ENCODE results near the gene RHOBTB3.

Gene RHOBTB3

GRCh38 chr5:95721582-95722295, 9.4 kb upstream of the RHOBTB3 start:
- DNase-seq (ENCODE audit: low spot score in 2 of 2) = no peak
- no peaks in the 10 kb centered on the region for H3K36me3 ChIP-seq (replicated peaks)
- peaks cover 9% of the 10 kb centered on the region for H3K4me1 ChIP-seq
- no peak overlapping the region for H3K4me3 ChIP-seq
- no peaks in the 10 kb centered on the region for H3K27me3 ChIP-seq (ENCODE audit: low read depth)
- in situ Hi-C loops (cut with MboI; ENCODE audit: low sequenced_read_pairs) = no loop called here
- no peaks in the 10 kb centered on the region for H3K9me3 ChIP-seq

DNA sequence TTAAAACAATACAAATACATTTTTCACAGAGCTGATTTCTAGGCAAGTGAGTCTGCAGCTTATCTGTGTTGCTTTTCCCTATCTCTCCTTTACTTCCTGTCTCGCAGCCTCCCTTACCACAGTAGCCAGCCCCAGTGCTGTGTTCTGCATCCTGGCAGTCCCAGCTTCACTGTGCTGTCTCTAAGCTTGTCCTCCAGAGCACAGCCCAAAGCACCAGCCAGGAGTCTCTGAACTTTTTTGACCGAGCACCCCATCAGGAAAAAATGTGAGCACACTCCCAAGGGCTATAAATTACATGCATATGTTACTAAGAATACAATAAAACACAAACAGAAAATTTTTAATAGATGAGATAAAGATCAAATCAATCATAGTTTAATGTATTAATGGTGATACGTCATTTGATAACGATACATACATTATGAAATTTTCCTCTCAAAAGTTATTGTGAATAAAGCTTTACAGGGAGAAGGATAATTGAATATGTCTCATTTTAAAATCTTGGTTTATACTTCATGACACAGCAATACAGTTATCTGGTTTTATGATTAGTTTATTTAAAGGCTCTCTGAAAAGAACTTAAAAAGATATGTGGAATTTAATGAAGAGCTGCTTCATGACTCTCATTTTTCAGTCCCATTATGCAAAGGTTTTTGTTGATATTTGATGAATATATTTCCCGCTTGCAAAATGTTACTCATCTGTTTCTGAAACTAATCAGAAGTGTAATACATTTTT, 7.3 kb upstream of the RHOBTB3 start:
- Histone ChIP-seq H3K4me1 (peaks cover 9% of the 10 kb centered on the region), H3K9me3 (no peaks in the 10 kb centered on the region), H3K27me3 (ENCODE audit: low read depth) (no peaks in the 10 kb centered on the region), H3K4me3 (no peak overlapping the region), H3K36me3 (replicated peaks) (no peaks in the 10 kb centered on the region)
- no peak for DNase-seq (ENCODE audit: low spot score in 2 of 2)
- in situ Hi-C loops (cut with MboI; ENCODE audit: low sequenced_read_pairs) = no loop called here

GRCh38 chr5:95725071-95725820, 5.9 kb upstream of the RHOBTB3 start:
- DNase-seq (ENCODE audit: low spot score in 2 of 2) = peak in 1 of 2 experiments; percentile 43
- in situ Hi-C loops (cut with MboI; ENCODE audit: low sequenced_read_pairs) = no loop called here
- Histone ChIP-seq H3K4me3 (no peak overlapping the region), H3K4me1 (peaks cover 12% of the 10 kb centered on the region), H3K27me3 (ENCODE audit: low read depth) (no peaks in the 10 kb centered on the region), H3K9me3 (no peaks in the 10 kb centered on the region), H3K36me3 (replicated peaks) (no peaks in the 10 kb centered on the region)

DNA sequence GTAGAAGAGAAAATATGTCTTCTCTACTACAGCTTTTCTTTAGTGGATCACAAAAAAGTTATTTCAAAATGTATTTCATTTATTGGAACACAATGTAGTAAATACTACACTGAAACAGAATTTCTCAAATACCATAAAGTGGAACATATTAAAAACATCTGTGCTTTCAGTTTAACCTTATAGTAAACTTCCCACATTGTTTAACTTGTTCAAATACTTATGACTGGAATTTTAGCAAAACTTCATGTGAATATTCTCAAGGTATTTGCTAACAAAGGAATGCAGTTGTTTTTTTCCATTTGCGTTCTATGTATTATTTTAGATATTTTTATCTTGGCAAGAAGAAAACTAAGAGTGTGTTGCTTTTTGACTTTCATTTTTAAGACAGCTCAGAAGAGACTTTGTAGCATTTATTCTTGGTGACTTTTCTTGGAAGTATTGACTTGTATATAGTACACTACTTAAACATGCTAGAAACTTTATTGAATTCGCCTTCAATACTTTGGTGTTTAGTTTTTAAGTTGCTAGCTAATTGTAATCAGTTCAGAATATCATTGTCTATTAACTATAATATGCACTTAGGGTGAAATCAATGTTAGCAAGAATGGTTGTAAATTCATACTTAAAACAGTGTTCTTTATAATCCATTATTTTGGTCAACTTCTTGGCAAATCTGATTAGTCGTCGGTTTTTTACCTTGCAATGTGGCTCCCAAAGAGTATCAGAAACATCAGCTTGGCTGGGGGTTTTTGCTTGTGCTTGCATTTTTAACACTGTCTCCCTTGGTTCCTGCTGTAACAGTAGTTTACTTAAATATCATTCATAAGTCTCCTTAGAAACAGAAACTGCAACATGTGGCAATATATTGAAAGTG, 5.0 kb upstream of the RHOBTB3 start:
- H3K4me3 ChIP-seq = no peak overlapping the region
- in situ Hi-C loops (cut with MboI; ENCODE audit: low sequenced_read_pairs) = no loop called here
- H3K9me3 ChIP-seq = no peaks in the 10 kb centered on the region
- no peaks in the 10 kb centered on the region for H3K36me3 ChIP-seq (replicated peaks)
- H3K27me3 ChIP-seq (ENCODE audit: low read depth) = no peaks in the 10 kb centered on the region
- H3K4me1 ChIP-seq = peaks cover 17% of the 10 kb centered on the region
- no peak for DNase-seq (ENCODE audit: low spot score in 2 of 2)

DNA sequence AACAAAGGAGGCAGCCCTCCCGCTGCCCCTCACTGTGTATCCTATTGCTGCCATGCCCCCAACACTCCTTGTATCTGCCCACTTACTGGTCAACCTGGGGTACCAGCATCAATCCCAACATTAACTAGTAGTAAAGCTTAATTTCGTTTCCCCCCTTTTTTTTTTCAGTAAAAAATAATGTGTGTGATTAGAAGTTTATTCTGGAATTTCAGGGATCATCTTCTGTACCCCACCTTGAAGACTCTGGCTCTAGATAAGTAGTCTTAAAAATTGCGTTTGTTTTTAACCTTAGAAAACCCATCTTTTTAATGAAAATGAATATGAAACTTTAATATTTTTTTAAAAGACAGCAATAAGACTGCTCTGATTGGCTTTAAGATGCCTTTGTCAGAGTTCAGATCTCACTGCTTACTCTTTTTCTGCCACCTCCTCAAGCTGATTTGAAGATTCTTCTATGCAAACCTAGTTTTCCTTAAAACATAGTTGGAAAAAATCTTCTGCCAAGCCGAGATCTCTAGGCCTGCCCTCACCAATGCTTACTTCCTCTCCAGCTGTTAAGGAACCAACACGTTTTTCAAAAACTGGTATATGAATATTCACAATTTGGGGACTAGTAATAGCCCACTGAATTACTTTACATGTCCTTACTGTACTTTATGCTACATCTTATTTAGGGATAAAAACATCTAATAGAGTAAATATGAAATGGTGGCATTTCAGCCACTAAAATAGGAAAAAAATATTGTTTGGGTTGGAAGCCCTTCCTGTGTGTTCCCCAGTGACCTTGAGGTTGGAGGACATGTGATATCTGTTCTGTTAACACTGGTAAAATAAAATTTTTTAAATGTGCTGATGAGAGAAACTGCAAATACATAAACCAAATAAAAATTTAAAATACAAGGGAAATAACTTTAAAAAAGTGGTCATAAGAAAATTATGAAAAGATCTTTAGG, 4.0 kb upstream of the RHOBTB3 start:
- H3K4me1 ChIP-seq = peaks cover 17% of the 10 kb centered on the region
- no peaks in the 10 kb centered on the region for H3K9me3 ChIP-seq
- in situ Hi-C loops (cut with MboI; ENCODE audit: low sequenced_read_pairs) = no loop called here
- no peak overlapping the region for H3K4me3 ChIP-seq
- DNase-seq (ENCODE audit: low spot score in 2 of 2) = no peak
- H3K36me3 ChIP-seq (replicated peaks) = no peaks in the 10 kb centered on the region
- H3K27me3 ChIP-seq (ENCODE audit: low read depth) = no peaks in the 10 kb centered on the region

DNA sequence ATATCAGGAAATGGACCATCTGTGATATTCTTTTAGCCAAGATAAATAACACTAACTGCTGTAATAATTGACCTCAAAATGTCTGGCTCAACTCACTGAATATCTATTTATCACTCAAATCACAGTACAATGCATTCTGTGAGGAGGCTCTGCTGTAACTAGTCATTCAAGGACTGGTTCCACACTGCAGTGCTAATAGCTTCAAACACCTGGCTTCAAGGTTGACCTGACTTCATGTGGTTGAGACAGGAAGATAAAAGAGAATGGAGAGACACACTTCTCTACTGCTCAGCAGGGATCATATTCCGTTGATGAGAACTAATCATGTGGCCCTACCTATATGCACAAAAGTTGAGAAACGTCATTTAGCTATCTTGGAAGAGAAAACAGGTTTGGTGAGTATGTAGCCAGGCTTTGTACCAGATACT, 3.4 kb upstream of the RHOBTB3 start:
- H3K9me3 ChIP-seq = no peaks in the 10 kb centered on the region
- peaks cover 20% of the 10 kb centered on the region for H3K4me1 ChIP-seq
- no peak for DNase-seq (ENCODE audit: low spot score in 2 of 2)
- no peaks in the 10 kb centered on the region for H3K36me3 ChIP-seq (replicated peaks)
- H3K27me3 ChIP-seq (ENCODE audit: low read depth) = no peaks in the 10 kb centered on the region
- H3K4me3 ChIP-seq = no peak overlapping the region
- in situ Hi-C loops (cut with MboI; ENCODE audit: low sequenced_read_pairs) = no loop called here

- Histone ChIP-seq H3K4me3 (no peak overlapping the region), H3K4me1 (peaks cover 28% of the 10 kb centered on the region), H3K36me3 (replicated peaks) (peaks cover under 1% of the 10 kb centered on the region; the same call in 1 of the 2 replicates), H3K9me3 (no peaks in the 10 kb centered on the region), H3K27me3 (ENCODE audit: low read depth) (no peaks in the 10 kb centered on the region)
- no peak for DNase-seq (ENCODE audit: low spot score in 2 of 2)
- in situ Hi-C loops (cut with MboI; ENCODE audit: low sequenced_read_pairs) = no loop called here
These were observed 2.5 kb upstream of the RHOBTB3 start for GRCh38 chr5:95728494-95729114.

- Histone ChIP-seq H3K27me3 (ENCODE audit: low read depth) (no peaks in the 10 kb centered on the region), H3K4me1 (peaks cover 28% of the 10 kb centered on the region), H3K36me3 (replicated peaks) (peaks cover 6% of the 10 kb centered on the region; the same call in 1 of the 2 replicates), H3K4me3 (no peak overlapping the region), H3K9me3 (no peaks in the 10 kb centered on the region)
- DNase-seq (ENCODE audit: low spot score in 2 of 2) = no peak
- in situ Hi-C loops (cut with MboI; ENCODE audit: low sequenced_read_pairs) = no loop called here
These were observed 1.8 kb upstream of the RHOBTB3 start for GRCh38 chr5:95729115-95730010.

DNA sequence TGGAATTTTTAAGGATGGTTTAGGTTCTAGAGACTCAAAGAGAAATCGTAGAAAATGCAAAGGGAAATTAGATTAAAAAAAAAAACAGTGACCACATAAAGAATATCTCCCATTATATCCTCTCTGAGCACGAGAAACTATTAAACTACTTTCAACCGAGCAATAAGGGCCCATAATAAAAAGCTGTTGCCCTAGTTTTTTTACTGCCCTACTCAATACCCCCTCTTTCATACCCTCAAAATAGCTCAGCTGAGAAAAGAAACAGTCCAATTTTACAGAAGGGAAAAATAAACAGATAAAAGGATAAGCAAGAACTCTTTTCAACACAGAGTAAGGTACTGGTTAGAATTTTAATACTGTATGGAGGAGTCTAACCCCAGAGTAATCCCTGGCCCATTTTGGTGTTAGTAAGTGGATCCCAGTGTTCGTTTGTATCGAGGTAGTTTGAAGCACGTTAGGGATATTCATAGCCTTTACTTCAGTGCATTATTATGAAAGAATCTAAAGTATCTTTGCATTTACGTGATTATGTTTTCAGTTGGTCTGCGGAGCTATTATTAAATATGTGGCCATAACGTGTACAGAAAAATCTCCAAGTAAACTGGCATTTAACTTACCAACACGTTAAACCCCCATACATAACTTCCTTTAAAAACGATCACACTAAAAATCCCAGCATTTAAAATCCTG, 980 bp upstream of the RHOBTB3 start:
- Histone ChIP-seq H3K9me3 (no peaks in the 10 kb centered on the region), H3K4me1 (peaks cover 23% of the 10 kb centered on the region), H3K27me3 (ENCODE audit: low read depth) (no peaks in the 10 kb centered on the region), H3K36me3 (replicated peaks) (peaks cover 6% of the 10 kb centered on the region; the same call in 1 of the 2 replicates), H3K4me3 (peak overlapping the region; percentile 73)
- in situ Hi-C loops (cut with MboI; ENCODE audit: low sequenced_read_pairs) = no loop called here
- DNase-seq (ENCODE audit: low spot score in 2 of 2) = peak in 1 of 2 experiments; percentile 10

DNA sequence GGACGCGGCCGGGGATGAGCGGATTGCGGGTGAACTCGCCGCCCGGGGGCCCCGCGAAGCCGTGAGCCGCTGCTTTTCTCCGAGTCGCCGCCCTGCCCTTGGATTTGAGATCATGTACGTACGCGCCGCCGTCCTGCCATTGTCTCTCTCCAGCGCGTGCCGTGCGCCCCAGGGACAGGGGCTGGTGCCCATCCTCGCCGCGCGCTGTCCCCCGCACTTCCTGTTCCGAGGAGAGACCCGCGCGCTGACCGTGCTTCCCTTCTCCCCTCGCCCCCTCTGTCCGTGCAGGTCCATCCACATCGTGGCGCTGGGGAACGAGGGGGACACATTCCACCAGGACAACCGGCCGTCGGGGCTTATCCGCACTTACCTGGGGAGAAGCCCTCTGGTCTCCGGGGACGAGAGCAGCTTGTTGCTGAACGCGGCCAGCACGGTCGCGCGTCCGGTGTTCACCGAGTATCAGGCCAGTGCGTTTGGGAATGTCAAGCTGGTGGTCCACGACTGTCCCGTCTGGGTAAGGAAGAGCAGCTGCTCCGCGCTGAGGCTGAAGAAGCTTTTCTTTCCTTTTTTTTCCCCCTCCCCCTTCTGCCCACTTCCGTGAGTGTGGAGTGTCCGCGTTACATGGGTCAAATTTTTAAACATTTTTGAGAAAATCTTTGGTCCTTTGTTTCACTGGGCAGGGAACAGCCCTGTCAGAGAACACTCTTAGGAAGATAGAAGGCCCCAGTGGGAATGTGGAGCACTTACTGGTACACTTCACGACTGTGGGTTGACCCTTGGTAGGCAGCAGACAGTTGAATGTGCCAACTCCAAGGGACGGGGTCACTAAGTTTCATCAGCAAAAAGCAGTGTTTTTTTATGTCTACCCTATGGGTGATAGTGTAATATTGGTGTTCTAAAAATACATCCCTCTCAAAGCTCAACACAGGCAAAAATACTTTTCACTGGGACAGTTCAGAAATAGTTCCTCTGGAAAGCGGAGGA, 727 bp downstream of the RHOBTB3 start:
- in situ Hi-C loops (cut with MboI; ENCODE audit: low sequenced_read_pairs) = no loop called here
- no peaks in the 10 kb centered on the region for H3K27me3 ChIP-seq (ENCODE audit: low read depth)
- peaks cover 19% of the 10 kb centered on the region for H3K4me1 ChIP-seq
- peak overlapping the region; percentile 73 for H3K4me3 ChIP-seq
- peaks cover 6% of the 10 kb centered on the region; the same call in 1 of the 2 replicates for H3K36me3 ChIP-seq (replicated peaks)
- H3K9me3 ChIP-seq = no peaks in the 10 kb centered on the region
- DNase-seq (ENCODE audit: low spot score in 2 of 2) = peak; percentile 26 to 71

Measured in HAP-1 (cell line).